HepG2 (cell line): ENCODE measurements around the gene SETD7. TPM values are rescaled to one million over a fixed set of nuclear protein-coding genes. Genes with fewer than 3 reads are reported as not detected.

Experiments used
- DBP ChIP-seq: sonication (generic); formaldehyde crosslinking; IDR thresholded peaks from 2 replicates; pipeline ENCODE4 v1.4.0; 2020; ENCODE audit warnings: missing genetic modification reagents; ENCODE audit errors: not compliant biosample characterization
- KAT2B ChIP-seq: fragments of 150-350 bp; IDR thresholded peaks from 2 replicates; pipeline ENCODE4 v1.6.1; 2014; ENCODE audit warnings: low read depth, low read length, borderline replicate concordance
- MED1 ChIP-seq: sonication (generic); formaldehyde crosslinking; IDR thresholded peaks from 2 replicates; pipeline ENCODE4 v1.4.0; 2020; ENCODE audit warnings: missing genetic modification reagents
- MTF2 ChIP-seq: sonication (generic); formaldehyde crosslinking; IDR thresholded peaks from 2 replicates; pipeline ENCODE4 v1.5.0; 2020; ENCODE audit warnings: missing genetic modification reagents, borderline replicate concordance
- MXI1 ChIP-seq: IDR thresholded peaks from 3 replicates; pipeline ENCODE4 v1.6.1; 2012; ENCODE audit warnings: low read depth, low read length, inconsistent platforms, borderline replicate concordance
- POLR2A ChIP-seq, 2 experiments: IDR thresholded peaks; 2 replicates each; pipeline ENCODE4 v1.6.1; 2011; ENCODE audit warnings: low read depth in 2 of 2, low read length in 2 of 2, mild to moderate bottlenecking in 1 of 2, moderate library complexity in 1 of 2; ENCODE audit not compliant: insufficient read depth in 1 of 2
- RARG ChIP-seq: sonication (generic); formaldehyde crosslinking; IDR thresholded peaks from 2 replicates; pipeline ENCODE4 v1.4.0; 2020; ENCODE audit warnings: low read depth, mild to moderate bottlenecking, missing genetic modification reagents
- RFXAP ChIP-seq: sonication (generic); formaldehyde crosslinking; IDR thresholded peaks from 2 replicates; pipeline ENCODE4 v1.4.0; 2020; ENCODE audit warnings: missing genetic modification reagents, borderline replicate concordance
- TAF1 ChIP-seq: sonication (generic); formaldehyde crosslinking; IDR thresholded peaks from 2 replicates; pipeline ENCODE4 v1.4.0; 2020; ENCODE audit warnings: missing genetic modification reagents
- TCF7 ChIP-seq: sonication (generic); IDR thresholded peaks from 2 replicates; pipeline ENCODE4 v1.6.1; 2016; ENCODE audit warnings: antibody characterized with exemption, low read depth
- TERF1 ChIP-seq: sonication (generic); formaldehyde crosslinking; IDR thresholded peaks from 2 replicates; pipeline ENCODE4 v1.8.0; 2022; ENCODE audit warnings: mild to moderate bottlenecking, missing genetic modification reagents, moderate library complexity
- YEATS2 ChIP-seq: sonication (generic); formaldehyde crosslinking; IDR thresholded peaks from 2 replicates; pipeline ENCODE4 v1.4.0; 2020; ENCODE audit warnings: missing genetic modification reagents, borderline replicate concordance
- ZBTB26 ChIP-seq: IDR thresholded peaks from 2 replicates; pipeline ENCODE4 v1.6.1; 2016; ENCODE audit warnings: missing compliant biosample characterization, missing genetic modification reagents, borderline replicate concordance
- ZBTB37 ChIP-seq: sonication (generic); formaldehyde crosslinking; IDR thresholded peaks from 2 replicates; pipeline ENCODE4 v1.4.0; 2020; ENCODE audit warnings: mild to moderate bottlenecking, missing genetic modification reagents
- ZNF121 ChIP-seq: sonication (generic); formaldehyde crosslinking; IDR thresholded peaks from 2 replicates; pipeline ENCODE4 v1.5.0; 2020; ENCODE audit warnings: mild to moderate bottlenecking, missing genetic modification reagents
- ZNF280D ChIP-seq: sonication (generic); formaldehyde crosslinking; IDR thresholded peaks from 2 replicates; pipeline ENCODE4 v1.5.1; 2020; ENCODE audit warnings: mild to moderate bottlenecking, missing genetic modification reagents
- ZNF446 ChIP-seq: sonication (generic); formaldehyde crosslinking; IDR thresholded peaks from 2 replicates; pipeline ENCODE4 v1.5.0; 2020; ENCODE audit warnings: mild to moderate bottlenecking, missing genetic modification reagents
- ZNF530 ChIP-seq: sonication (generic); formaldehyde crosslinking; IDR thresholded peaks from 2 replicates; pipeline ENCODE4 v1.5.0; 2020; ENCODE audit warnings: low read depth, mild to moderate bottlenecking, missing genetic modification reagents
- ZNF605 ChIP-seq: sonication (generic); formaldehyde crosslinking; IDR thresholded peaks from 2 replicates; pipeline ENCODE4 v1.8.0; 2022; ENCODE audit warnings: mild to moderate bottlenecking, missing genetic modification reagents
- ZNF644 ChIP-seq: IDR thresholded peaks from 2 replicates; pipeline ENCODE4 v1.6.1; 2016; ENCODE audit warnings: low read depth
- ZNF761 ChIP-seq: sonication (generic); formaldehyde crosslinking; conservative IDR thresholded peaks from 2 replicates; pipeline ENCODE4 v1.4.0; 2020; ENCODE audit warnings: mild to moderate bottlenecking, missing genetic modification reagents
- ZNF777 ChIP-seq: sonication (generic); formaldehyde crosslinking; IDR thresholded peaks from 2 replicates; pipeline ENCODE4 v1.4.0; 2020; ENCODE audit warnings: missing genetic modification reagents
- polyA plus RNA-seq, 8 experiments: library from polyadenylated mRNA; depleted of rRNA in 3 of 8; stranded (reverse) in 7 of 8; unstranded in 1 of 8; fragments of >200 nt; fragmentation: Illumina TruSeq in 4 of 8; extraction: Trizol in 4 of 8; gene quantifications; 2 replicates each; pipeline versions ENCODE4 v1.2.1 to v1.2.3, GENCODE V29; 2011 to 2016; ENCODE audit warnings: low read depth in 4 of 8, missing spikeins in 1 of 8, mixed read lengths in 1 of 8; ENCODE audit not compliant: insufficient read depth in 1 of 8
- total RNA-seq, 5 experiments: library from RNA; depleted of rRNA; stranded (reverse); fragments of >200 nt; fragmentation: Illumina TruSeq; extraction: Trizol; gene quantifications; 2 replicates each; pipeline ENCODE4 v1.2.3, GENCODE V29; 2016; ENCODE audit warnings: low read depth in 1 of 5

Gene SETD7
- total and polyA plus RNA-seq, 2 of the 13 experiments (the other 11 are each of a cell fraction or from before 2014, with no cell fraction given) = 0.08 to 0.22 TPM

- TF ChIP-seq DBP (CRISPR knock-in tag) (no peak), ZNF644 (no peak), ZNF446 (peak; percentile 92; the same call in 1 of the 2 replicates), ZNF761 (peak; percentile 78; the same call in 1 of the 2 replicates), TERF1 (CRISPR knock-in tag) (peak; percentile 79; the same call in 1 of the 2 replicates), ZNF121 (CRISPR knock-in tag) (peak; percentile 68), TCF7 (no peak), RARG (no peak), KAT2B (no peak), MTF2 (CRISPR knock-in tag) (peak; percentile 5; the same call in 1 of the 2 replicates), RFXAP (CRISPR knock-in tag) (peak; percentile 69; the same call in 1 of the 2 replicates), TAF1 (CRISPR knock-in tag) (peak; percentile 86), YEATS2 (peak; percentile 72; the same call in 1 of the 2 replicates), ZNF605 (peak; percentile 95), ZBTB37 (CRISPR knock-in tag) (0 out of 2 replicates have a peak, but pooled peaks have one; percentile 41), ZNF777 (CRISPR knock-in tag) (peak; percentile 100), POLR2A (IDR thresholded peaks at IDR 0.05; ENCODE audit: insufficient read depth in 1 of 2, low read depth in 2 of 2, low read length in 2 of 2) (peak; percentile 86 to 92), ZNF530 (CRISPR knock-in tag) (peak; percentile 40; the same call in 1 of the 2 replicates), MXI1 (peak; percentile 71; the same call in 2 of the 3 replicates), MED1 (CRISPR knock-in tag) (peak; percentile 20; the same call in 1 of the 2 replicates), ZNF280D (CRISPR knock-in tag) (peak; percentile 86; the same call in 1 of the 2 replicates), ZBTB26 (CRISPR knock-in tag) (peak; percentile 51; the same call in 1 of the 2 replicates)
Measured at GRCh38 chr4:139453371-139454110, 102.5 kb downstream of the SETD7 start (continued).
